ENCODE data around the gene RAET1G. TPM values are rescaled to one million over a fixed set of nuclear protein-coding genes. Genes with fewer than 3 reads are reported as not detected.
A peak's percentile ranks its signal among the peaks of the same experiment; 100 is the strongest.
"Not testable (repeated sequence)": the region's sequence is repeated elsewhere in the genome, so short reads cannot be mapped to it uniquely, and the experiment has no call there.

Gene RAET1G
- total RNA-seq, 2 experiments from 2014 or later: not detected

DNA sequence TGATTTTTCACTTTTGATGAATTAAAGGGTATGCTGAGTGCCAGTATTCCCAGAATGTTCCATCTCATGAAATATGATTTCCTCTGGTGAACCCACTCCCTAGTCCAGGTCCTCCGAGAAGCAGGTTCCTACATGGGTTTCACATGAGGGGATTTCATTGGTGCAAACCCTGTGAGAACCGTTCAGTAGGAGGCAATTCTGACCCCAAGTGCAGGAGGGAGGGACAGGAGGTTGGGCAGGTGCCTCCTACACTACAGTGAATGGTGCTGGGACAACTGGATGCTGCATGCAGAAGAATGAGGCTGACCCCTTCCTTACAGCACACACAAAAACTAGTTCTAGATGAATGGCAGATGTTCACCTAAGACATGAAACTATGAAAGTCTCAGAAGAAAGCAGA lies 13.8 kb upstream of the RAET1G start:
- H3K27ac Mint-ChIP-seq: no peak overlapping the region
- no peak for ATAC-seq
- DNase-seq: no peak
- CTCF ChIA-PET: interaction anchor here (2.2 kb wide), 1 partner anchor 80 kb away, joined by 10 read pairs; no protein-coding TSS in a partner anchor
- no peaks in the 10 kb centered on the region for H3K9me3 Mint-ChIP-seq (ENCODE audit: low read depth)
- peaks cover 51% of the 10 kb centered on the region for H3K4me1 Mint-ChIP-seq
- H3K36me3 Mint-ChIP-seq: no peaks in the 10 kb centered on the region
- no peak overlapping the region for H3K4me3 Mint-ChIP-seq
- peaks cover 85% of the 10 kb centered on the region for H3K27me3 Mint-ChIP-seq

DNA sequence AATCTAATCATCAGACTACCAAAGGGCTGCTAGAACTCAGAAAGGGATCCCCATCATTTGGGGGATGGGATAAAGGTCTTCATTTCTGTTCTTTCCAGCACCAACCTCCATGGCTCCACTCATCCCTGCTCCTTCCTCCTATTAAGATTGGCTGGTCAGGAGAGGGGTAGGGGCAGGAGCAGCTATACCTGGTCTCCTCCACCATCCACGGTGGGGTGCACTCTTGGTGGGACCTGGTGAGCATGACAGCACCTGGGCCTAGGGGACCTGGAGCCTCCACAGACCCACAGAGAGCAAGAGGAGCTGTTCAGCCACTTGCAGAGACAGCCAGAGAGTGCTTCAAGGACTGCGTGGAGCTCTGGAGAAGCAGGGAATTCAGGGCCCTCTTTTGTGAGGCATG lies 12.7 kb upstream of the RAET1G start:
- no peak for ATAC-seq
- no peaks in the 10 kb centered on the region for H3K9me3 Mint-ChIP-seq (ENCODE audit: low read depth)
- H3K4me1 Mint-ChIP-seq: peaks cover 42% of the 10 kb centered on the region
- CTCF ChIA-PET: interaction anchor here (0.7 to 2.2 kb wide), 5 partner anchors 74 to 144 kb away, joined by 3 to 10 read pairs (median 4); no protein-coding TSS in a partner anchor
- H3K27ac Mint-ChIP-seq: no peak overlapping the region
- H3K4me3 Mint-ChIP-seq: no peak overlapping the region
- H3K36me3 Mint-ChIP-seq: no peaks in the 10 kb centered on the region
- no peak for DNase-seq
- H3K27me3 Mint-ChIP-seq: peaks cover 88% of the 10 kb centered on the region

DNA sequence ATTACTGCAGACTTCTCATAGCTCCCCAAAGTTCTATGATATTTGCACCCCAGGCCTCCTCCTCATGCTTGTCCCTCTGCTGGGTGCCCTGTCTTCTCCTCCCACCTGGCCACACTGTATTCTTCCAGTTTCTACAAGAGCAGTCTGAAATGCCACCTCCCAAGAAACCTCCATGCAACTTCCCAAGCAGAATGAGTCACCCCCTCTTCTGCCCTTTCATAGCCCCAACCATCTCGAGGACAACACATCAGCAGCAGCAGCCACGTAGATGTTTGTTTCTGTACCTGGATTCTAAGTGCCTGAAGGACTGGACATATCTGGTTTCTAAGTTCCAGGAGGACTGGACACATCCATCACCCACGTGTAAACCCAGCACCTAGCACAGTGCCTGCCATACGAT lies 12.3 kb upstream of the RAET1G start:
- CTCF ChIA-PET: interaction anchor here (1.0 to 2.2 kb wide), 4 partner anchors 74 to 145 kb away, joined by 3 to 10 read pairs (median 4); no protein-coding TSS in a partner anchor
- H3K27ac Mint-ChIP-seq: no peak overlapping the region
- peaks cover 38% of the 10 kb centered on the region for H3K4me1 Mint-ChIP-seq
- H3K36me3 Mint-ChIP-seq: no peaks in the 10 kb centered on the region
- H3K9me3 Mint-ChIP-seq (ENCODE audit: low read depth): no peaks in the 10 kb centered on the region
- DNase-seq (peak; percentile 12), ATAC-seq (no peak)
- H3K27me3 Mint-ChIP-seq: peaks cover 88% of the 10 kb centered on the region
- no peak overlapping the region for H3K4me3 Mint-ChIP-seq

DNA sequence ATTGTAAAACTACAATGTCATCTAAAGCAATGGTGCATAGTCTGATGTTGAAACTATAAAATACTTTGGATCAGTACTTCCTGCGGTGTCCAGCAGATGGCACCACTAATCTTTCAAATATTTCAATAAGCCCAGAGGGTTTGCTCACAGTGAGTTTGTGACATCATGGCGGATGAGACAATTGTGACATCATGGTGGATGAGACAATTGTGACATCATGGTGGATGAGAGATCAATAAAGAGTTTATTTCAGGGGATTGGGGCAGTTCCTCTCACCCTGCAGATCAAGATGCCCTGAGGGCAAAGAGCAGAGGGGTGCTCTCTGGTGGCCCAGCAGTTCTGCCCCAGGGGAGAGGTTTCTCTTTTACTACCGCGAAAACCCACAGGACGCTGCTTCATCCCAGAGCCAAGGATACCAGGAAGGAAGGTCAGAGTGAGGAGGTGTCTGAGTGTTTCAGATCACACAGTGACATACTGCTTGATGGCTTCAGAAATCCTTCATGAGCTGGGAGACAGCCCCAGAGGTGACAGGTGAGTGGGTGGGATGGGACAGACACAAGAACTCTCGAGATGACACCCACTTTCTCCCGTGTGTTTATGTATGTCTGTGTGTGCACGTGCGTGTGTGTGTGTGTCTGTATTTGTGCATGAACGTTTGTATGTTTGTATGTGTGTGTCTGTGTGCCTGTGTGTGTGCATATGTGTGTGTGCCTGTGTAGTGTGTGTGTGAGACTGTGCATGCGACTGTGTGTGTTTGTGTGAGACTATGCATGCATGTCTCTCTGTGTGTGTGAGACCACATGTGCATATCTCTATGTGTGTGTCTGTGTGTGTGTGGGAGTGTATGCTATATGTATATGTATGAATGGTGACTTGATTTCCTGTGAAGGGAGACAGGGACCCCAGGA lies 11.6 kb upstream of the RAET1G start:
- DNase-seq: peak; percentile 84
- peak; percentile 40 for ATAC-seq
- Mint-ChIP-seq H3K27me3 (peaks cover 88% of the 10 kb centered on the region), H3K36me3 (no peaks in the 10 kb centered on the region), H3K9me3 (ENCODE audit: low read depth) (no peaks in the 10 kb centered on the region), H3K27ac (peak overlapping the region; percentile 2), H3K4me1 (peaks cover 31% of the 10 kb centered on the region), H3K4me3 (peak overlapping the region; percentile 8)
- CTCF ChIA-PET: interaction anchor here (1.0 to 2.2 kb wide), 4 partner anchors 75 to 145 kb away, joined by 3 to 10 read pairs (median 4); no protein-coding TSS in a partner anchor

DNA sequence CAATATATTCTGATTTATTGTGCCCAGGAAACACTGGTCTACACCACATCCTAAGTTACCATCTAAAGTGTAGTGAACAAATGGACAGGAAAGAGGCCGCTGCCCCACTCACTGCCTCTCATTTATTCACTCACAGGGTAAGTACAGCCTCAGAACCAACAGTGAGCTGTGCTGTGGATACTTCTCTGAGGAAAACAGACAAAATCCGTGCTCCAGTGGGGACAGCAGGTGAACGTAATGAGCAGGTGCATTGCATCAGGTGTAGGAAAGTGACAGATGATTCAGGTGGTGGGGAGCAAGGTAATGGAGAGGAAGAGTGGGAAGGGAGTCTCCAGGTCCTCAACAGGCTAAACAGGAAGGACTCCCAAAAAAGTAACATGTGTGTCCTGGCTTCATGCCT lies 10.5 kb upstream of the RAET1G start:
- Mint-ChIP-seq H3K4me1 (peaks cover 22% of the 10 kb centered on the region), H3K27ac (no peak overlapping the region), H3K4me3 (no peak overlapping the region), H3K9me3 (ENCODE audit: low read depth) (no peaks in the 10 kb centered on the region), H3K36me3 (no peaks in the 10 kb centered on the region), H3K27me3 (peaks cover 88% of the 10 kb centered on the region)
- CTCF ChIA-PET: interaction anchor here (2.6 kb wide), 1 partner anchor 83 kb away, joined by 9 read pairs; no protein-coding TSS in a partner anchor
- ATAC-seq (no peak), DNase-seq (peak; percentile 36)

DNA sequence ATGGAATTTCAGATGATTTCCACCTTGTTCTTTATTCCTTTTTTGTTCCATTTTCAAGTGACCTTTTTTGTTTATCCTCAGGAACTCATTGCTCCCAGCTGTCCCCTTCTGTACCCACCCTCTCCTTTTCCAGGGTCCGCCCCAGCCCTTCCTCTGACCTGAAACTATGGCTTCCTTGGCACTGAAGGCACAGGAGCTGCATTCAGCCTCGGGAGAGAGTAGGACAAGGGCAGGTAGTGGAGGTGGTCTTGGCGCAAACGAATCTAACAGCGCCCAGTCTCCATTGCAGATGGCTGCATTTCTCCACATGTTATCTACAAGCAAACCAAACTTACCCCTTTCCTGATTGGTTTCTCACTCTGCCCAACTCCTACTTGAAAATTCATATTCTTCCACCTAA lies 10.1 kb upstream of the RAET1G start:
- DNase-seq: peak; percentile 28
- Mint-ChIP-seq H3K27me3 (peaks cover 88% of the 10 kb centered on the region), H3K36me3 (no peaks in the 10 kb centered on the region), H3K27ac (no peak overlapping the region), H3K4me1 (peaks cover 18% of the 10 kb centered on the region), H3K4me3 (no peak overlapping the region), H3K9me3 (ENCODE audit: low read depth) (no peaks in the 10 kb centered on the region)
- CTCF ChIA-PET: interaction anchor here (2.6 kb wide), 1 partner anchor 84 kb away, joined by 9 read pairs; no protein-coding TSS in a partner anchor
- no peak for ATAC-seq

DNA sequence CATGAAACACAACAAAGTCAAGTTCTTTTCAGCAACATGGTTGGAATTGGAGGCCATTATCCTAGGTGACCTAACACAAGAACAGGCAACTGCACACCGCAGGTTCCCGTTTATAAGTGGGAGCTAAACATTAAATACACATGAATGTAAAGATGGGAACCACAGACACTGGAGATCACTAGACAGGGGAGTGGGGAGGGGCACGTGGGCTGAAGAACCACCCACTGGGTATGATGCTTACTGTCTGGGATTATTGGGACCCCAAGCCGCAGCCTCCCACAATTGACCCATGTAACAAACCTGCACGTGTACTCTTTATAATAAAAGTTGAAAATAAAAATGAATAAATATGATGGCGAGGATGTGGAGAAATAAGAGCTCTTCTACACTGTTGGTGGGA lies 8.6 kb upstream of the RAET1G start:
- CTCF ChIA-PET: interaction anchor here (1.0 to 2.6 kb wide), 2 partner anchors 77 to 85 kb away, joined by 3 to 9 read pairs; no protein-coding TSS in a partner anchor
- Mint-ChIP-seq H3K4me3 (no peak overlapping the region), H3K9me3 (ENCODE audit: low read depth) (no peaks in the 10 kb centered on the region), H3K36me3 (no peaks in the 10 kb centered on the region), H3K27me3 (peaks cover 87% of the 10 kb centered on the region), H3K4me1 (peaks cover 17% of the 10 kb centered on the region), H3K27ac (no peak overlapping the region)
- peak; percentile 15 for DNase-seq
- no peak for ATAC-seq

DNA sequence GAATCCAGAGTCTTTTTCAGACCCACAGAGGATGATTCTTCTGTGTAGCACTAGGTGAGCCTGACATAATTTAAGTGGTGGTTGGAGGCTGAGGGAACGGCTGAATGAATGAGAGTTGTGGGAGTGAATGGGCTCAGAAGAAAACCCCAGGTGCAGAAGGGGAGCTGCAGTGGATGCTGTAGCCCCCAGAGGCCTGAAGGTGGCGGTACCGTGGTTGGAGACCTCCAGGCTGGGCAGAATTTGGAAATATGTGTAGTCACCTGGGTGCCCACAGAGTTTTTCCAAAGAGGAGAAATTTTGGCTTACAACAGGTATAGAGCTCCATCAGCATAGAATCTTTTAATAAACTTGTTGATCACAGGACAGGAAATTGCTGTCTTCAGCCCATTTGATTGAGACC lies 6.5 kb upstream of the RAET1G start:
- peaks cover 86% of the 10 kb centered on the region for H3K27me3 Mint-ChIP-seq
- no peak overlapping the region for H3K4me3 Mint-ChIP-seq
- ATAC-seq (no peak), DNase-seq (no peak)
- no peaks in the 10 kb centered on the region for H3K36me3 Mint-ChIP-seq
- peaks cover 18% of the 10 kb centered on the region for H3K4me1 Mint-ChIP-seq
- no peaks in the 10 kb centered on the region for H3K9me3 Mint-ChIP-seq (ENCODE audit: low read depth)
- CTCF ChIA-PET: interaction anchor here (0.7 to 2.1 kb wide), 3 partner anchors 87 to 95 kb away, joined by 3 to 10 read pairs (median 3); no protein-coding TSS in a partner anchor
- no peak overlapping the region for H3K27ac Mint-ChIP-seq

DNA sequence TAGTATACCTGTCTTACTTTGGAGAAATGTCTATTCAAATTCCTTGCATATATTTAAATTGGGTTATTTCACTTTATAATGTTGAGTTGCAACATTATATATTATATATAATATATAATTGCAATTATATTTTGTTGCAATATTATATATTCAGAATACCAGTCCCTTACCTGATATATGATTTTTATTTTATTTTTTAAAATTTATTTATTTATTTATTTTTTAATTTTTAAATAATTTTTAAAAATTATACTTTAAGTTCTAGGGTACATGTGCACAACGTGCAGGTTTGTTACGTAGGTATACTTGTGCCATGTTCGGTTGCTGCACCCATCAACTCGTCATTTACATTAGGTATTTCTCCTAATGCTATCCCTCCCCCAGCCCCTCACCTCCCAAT lies 4.1 kb upstream of the RAET1G start:
- Mint-ChIP-seq H3K4me1 (peaks cover 25% of the 10 kb centered on the region), H3K27me3 (peaks cover 94% of the 10 kb centered on the region)
- not testable (repeated sequence) for ATAC-seq; H3K9me3 Mint-ChIP-seq (ENCODE audit: low read depth); H3K36me3 Mint-ChIP-seq; H3K4me3 Mint-ChIP-seq; DNase-seq; H3K27ac Mint-ChIP-seq
- CTCF ChIA-PET: interaction anchor here (0.6 to 1.1 kb wide), 4 partner anchors 86 to 111 kb away, joined by 3 to 4 read pairs (median 3); no protein-coding TSS in a partner anchor

DNA sequence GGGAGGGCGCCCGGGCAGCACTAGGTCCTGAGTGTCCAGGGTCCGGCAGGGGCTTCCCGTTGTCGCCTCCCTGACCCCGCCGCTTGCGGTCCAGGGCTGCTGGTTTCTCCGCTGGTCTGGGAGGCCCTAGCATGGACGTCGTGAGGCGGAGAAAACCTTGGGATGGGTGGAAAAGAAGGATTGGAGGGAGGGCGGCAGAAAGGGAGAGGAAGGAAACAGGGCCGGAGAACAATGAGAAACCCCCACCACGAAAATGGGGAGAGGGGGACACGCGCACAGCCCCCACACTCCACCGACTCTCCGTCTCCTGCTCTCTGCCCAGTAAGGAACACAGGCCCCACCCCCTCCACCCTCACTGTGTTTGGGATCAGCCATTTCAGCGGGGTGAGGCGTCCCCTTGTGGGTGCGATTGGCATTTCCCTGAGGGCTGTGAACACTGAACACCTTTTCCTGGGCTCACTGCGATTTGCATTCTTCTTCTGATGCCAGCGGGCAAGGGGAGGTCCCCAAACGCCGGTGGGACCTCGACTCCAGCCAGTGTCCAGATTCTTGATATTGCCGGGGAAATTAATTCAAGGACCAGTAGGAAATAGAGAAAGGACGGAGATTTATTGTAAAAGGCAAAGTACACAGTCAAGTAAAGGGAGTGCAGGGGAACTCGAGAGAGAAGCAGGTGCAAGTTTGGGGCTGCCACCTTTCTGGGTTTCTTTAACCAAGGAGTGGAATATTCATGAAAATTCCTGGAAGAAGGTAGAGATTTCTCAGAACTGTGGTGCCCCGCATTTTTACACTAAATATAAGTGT lies 3.3 kb upstream of the RAET1G start:
- DNase-seq (peak; percentile 90), ATAC-seq (peak; percentile 76)
- Mint-ChIP-seq H3K4me1 (peaks cover 26% of the 10 kb centered on the region), H3K36me3 (no peaks in the 10 kb centered on the region), H3K27me3 (peaks cover 92% of the 10 kb centered on the region), H3K27ac (no peak overlapping the region), H3K9me3 (ENCODE audit: low read depth) (no peaks in the 10 kb centered on the region), H3K4me3 (peak overlapping the region; percentile 57)
- CTCF ChIA-PET: interaction anchor here (0.9 to 2.5 kb wide), 8 partner anchors 31 to 107 kb away, joined by 3 to 15 read pairs (median 6); no protein-coding TSS in a partner anchor

DNA sequence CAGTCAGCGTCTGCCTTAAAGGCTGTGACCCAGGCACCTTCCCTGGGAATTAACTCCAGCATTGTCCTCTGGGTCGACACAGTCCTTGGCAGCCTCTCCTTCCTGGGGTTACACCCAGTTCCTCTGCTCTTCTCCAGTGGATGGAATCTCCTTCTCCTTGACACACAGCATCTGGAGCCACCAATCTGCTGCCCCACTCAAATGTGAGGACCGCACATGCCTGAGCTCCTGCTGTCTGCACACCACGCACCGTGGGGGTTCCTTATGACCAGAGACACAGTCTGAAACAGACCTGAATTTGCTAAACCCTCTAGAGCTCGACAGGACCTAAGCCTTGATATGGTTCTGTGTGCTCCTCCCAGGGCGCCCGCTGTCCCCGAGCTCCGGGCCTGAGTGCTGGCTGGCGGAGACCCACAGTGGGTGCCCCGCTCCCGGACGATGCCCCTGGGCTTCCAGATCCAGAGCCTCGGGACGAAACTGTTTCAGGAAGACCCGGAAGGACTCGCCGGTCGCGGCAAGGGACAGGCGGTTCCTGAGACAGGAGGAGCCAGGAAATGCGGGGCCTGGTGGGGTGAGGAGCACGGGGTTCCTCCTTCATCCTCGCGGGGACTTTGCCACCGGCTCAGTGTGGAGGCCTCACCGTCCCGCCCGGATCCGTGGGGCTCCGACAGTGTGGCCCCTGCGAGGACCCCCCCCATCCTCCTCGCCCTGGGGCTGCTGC lies 2.5 kb upstream of the RAET1G start:
- Mint-ChIP-seq H3K4me1 (peaks cover 26% of the 10 kb centered on the region), H3K27me3 (peaks cover 92% of the 10 kb centered on the region), H3K36me3 (no peaks in the 10 kb centered on the region), H3K4me3 (peak overlapping the region; percentile 57), H3K27ac (no peak overlapping the region), H3K9me3 (ENCODE audit: low read depth) (no peaks in the 10 kb centered on the region)
- no peak for ATAC-seq
- DNase-seq: peak; percentile 41
- CTCF ChIA-PET: interaction anchor here (0.5 to 2.5 kb wide), 10 partner anchors 20 to 383 kb away, joined by 3 to 15 read pairs (median 6); no protein-coding TSS in a partner anchor

DNA sequence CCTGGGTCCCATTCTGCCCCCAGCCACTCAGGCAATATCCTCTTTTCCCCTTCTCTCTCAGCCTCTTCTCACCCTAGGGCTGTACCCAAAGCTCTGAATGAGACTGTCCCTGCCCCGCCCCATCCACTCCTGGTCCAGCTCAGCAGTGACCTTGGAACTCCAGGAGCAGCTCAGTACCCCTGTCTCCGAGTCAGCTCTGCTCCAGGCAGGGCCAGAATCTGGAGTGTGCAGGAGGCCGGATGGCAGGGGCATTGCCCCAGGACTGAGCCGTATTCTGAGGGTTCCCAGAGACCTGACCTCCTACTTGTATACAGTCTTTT lies 2.0 kb upstream of the RAET1G start:
- Mint-ChIP-seq H3K4me1 (peaks cover 26% of the 10 kb centered on the region), H3K27me3 (peaks cover 92% of the 10 kb centered on the region), H3K36me3 (no peaks in the 10 kb centered on the region), H3K4me3 (no peak overlapping the region), H3K9me3 (ENCODE audit: low read depth) (no peaks in the 10 kb centered on the region), H3K27ac (no peak overlapping the region)
- no peak for ATAC-seq
- CTCF ChIA-PET: interaction anchor here (0.5 to 2.5 kb wide), 10 partner anchors 20 to 384 kb away, joined by 3 to 15 read pairs (median 6); no protein-coding TSS in a partner anchor
- peak; percentile 34 for DNase-seq
